ENCODE data around the gene KRTAP27-1. TPM values are rescaled to one million over a fixed set of nuclear protein-coding genes. Genes with fewer than 3 reads are reported as not detected.

The KRTAP27-1 gene
- total and polyA plus RNA-seq, 2 of the 8 experiments (the other 6 are each of a cell fraction or from before 2014, with no cell fraction given), result not detected

- Histone ChIP-seq H3K79me1 (ENCODE audit: low read depth, low read length) (no peaks in the 10 kb centered on the region), H4K5ac (ENCODE audit: insufficient read length, low read depth, low read length) (no peak overlapping the region), H3K23ac (ENCODE audit: insufficient read length) (no peak overlapping the region), H2BK120ac (replicated peaks; ENCODE audit: low read depth, low read length) (no peak overlapping the region), H4K8ac (ENCODE audit: extremely low read depth, insufficient read depth, low read length) (no peak overlapping the region), H3K27me3 (replicated peaks in 1 of 4; ENCODE audit: control insufficient read depth in 3 of 4, extremely low read depth in 1 of 4, insufficient read depth in 3 of 4, low read length in 3 of 4) (no peaks in the 10 kb centered on the region), H2BK15ac (ENCODE audit: low read length) (no peak overlapping the region), H3K36me3 (ENCODE audit: control insufficient read depth in 2 of 4, insufficient read depth in 4 of 4, low read length in 3 of 4) (no peaks in the 10 kb centered on the region), H3K9ac (replicated peaks in 1 of 4; ENCODE audit: extremely low read depth in 1 of 4, low read depth in 3 of 4, low read length in 3 of 4) (no peak overlapping the region), H3K4me3 (ENCODE audit: extremely low read depth in 1 of 4, insufficient read depth in 2 of 4, low read depth in 3 of 4, low read length in 4 of 4) (no peak overlapping the region), H3K23me2 (ENCODE audit: low read depth, low read length) (no peaks in the 10 kb centered on the region), H3K4me1 (replicated peaks in 1 of 4; ENCODE audit: control insufficient read depth in 3 of 4, insufficient read depth in 4 of 4, low read length in 3 of 4) (no peaks in the 10 kb centered on the region), H2BK20ac (ENCODE audit: low read length) (no peak overlapping the region), H3K9me3 (ENCODE audit: insufficient read depth in 2 of 2, low read depth in 1 of 2, low read length in 1 of 2) (peaks cover 0 to 4% of the 10 kb centered on the region in 2 experiments; a peak in 1 of 4 replicates), H2BK12ac (ENCODE audit: low read depth, low read length) (no peak overlapping the region), H3K27ac (ENCODE audit: low read depth, low read length) (no peak overlapping the region), H3K56ac (replicated peaks; ENCODE audit: insufficient read length, low read depth, low read length) (no peak overlapping the region), H2AK5ac (ENCODE audit: low read depth, low read length) (no peak overlapping the region), H2BK5ac (ENCODE audit: low read depth, low read length) (no peak overlapping the region), H3K4ac (replicated peaks; ENCODE audit: insufficient read length, low read depth, low read length) (no peak overlapping the region), H3K79me2 (ENCODE audit: control insufficient read depth in 1 of 2, insufficient read depth in 2 of 2, low read length in 2 of 2) (no peaks in the 10 kb centered on the region), H4K91ac (replicated peaks; ENCODE audit: insufficient read length, low read length) (no peak overlapping the region), H3K14ac (ENCODE audit: insufficient read length) (no peak overlapping the region), H4K20me1 (replicated peaks in 1 of 2; ENCODE audit: control insufficient read depth in 1 of 2, insufficient read depth in 2 of 2, low read length in 2 of 2) (no peaks in the 10 kb centered on the region), H3K18ac (ENCODE audit: extremely low read depth, low read length) (no peak overlapping the region), H3K4me2 (ENCODE audit: insufficient read depth in 1 of 2, low read depth in 2 of 2, low read length in 2 of 2) (no peak overlapping the region), H2AFZ (ENCODE audit: low read length) (no peak overlapping the region)
- POLR2A ChIA-PET (ENCODE audit: partially characterized antibody), result no interaction called here
- DNase-seq (ENCODE audit: low read depth in 1 of 2, low spot score in 2 of 2), result no peak
- FAIRE-seq, result no peak
- TF ChIP-seq SIN3A (conservative IDR thresholded peaks at IDR 0.05 in 1 of 2, IDR thresholded peaks at IDR 0.05 in 1 of 2; ENCODE audit: low read depth in 1 of 2, low read length in 2 of 2) (no peak), EP300 (IDR thresholded peaks at IDR 0.05; ENCODE audit: borderline replicate concordance in 1 of 2, low read depth in 2 of 2, low read length in 2 of 2) (no peak), POU5F1 (IDR thresholded peaks at IDR 0.05; ENCODE audit: low read depth, low read length) (no peak), RFX5 (IDR thresholded peaks at IDR 0.05; ENCODE audit: borderline replicate concordance, low read depth, low read length) (no peak), TBP (IDR thresholded peaks at IDR 0.05; ENCODE audit: low read depth, low read length) (no peak), RAD21 (IDR thresholded peaks at IDR 0.05 in 1 of 2, conservative IDR thresholded peaks at IDR 0.05 in 1 of 2; ENCODE audit: low read depth in 2 of 2, low read length in 2 of 2) (no peak), PHF8 (conservative IDR thresholded peaks at IDR 0.05; ENCODE audit: low read depth, low read length) (no peak), CTCF (IDR thresholded peaks at IDR 0.05; ENCODE audit: control extremely low read depth in 1 of 3, insufficient read depth in 1 of 3, low read depth in 1 of 3, low read length in 3 of 3) (no peak)
- CTCF ChIA-PET (ENCODE audit: partially characterized antibody), result no interaction called here
These were observed 11.1 kb downstream of the KRTAP27-1 start for GRCh38 chr21:30326390-30326789.

Data from H1 (cell line).